H1 (cell line): ENCODE data around the gene CKAP4. TPM values are rescaled to one million over a fixed set of nuclear protein-coding genes. Genes with fewer than 3 reads are reported as not detected.

Source experiments
- CTCF ChIA-PET: fragments of 300-600 bp; sonication (Branson Sonifier 250); formaldehyde crosslinking; loops from one replicate; lab custom pipeline; 2021; ENCODE audit not compliant: partially characterized antibody; lab: Charles Lee
- POLR2A ChIA-PET: fragments of 300-600 bp; sonication (Branson Sonifier 250); formaldehyde crosslinking; loops from one replicate; lab custom pipeline; 2021; ENCODE audit warnings: inconsistent platforms; ENCODE audit not compliant: partially characterized antibody; lab: Charles Lee
- DNase-seq, 2 experiments: peaks; one replicate each; pipeline versions ENCODE4 v3.0.0 to v3.0.0-alpha.2; 2010 to 2022; ENCODE audit warnings: low spot score in 2 of 2, low read depth in 1 of 2, mixed read lengths in 1 of 2
- FAIRE-seq: peaks from 2 replicates; lab custom pipeline; 2011; peaks lifted over from hg19 to GRCh38; lab: Jason Lieb, UNC
- H2AFZ ChIP-seq: 2 replicates; pipeline ENCODE4 v1.8.1; 2012; ENCODE audit warnings: low read length, inconsistent platforms
- H2AK5ac ChIP-seq: 2 replicates; pipeline ENCODE4 v1.6.1; 2013; ENCODE audit warnings: low read depth, low read length
- H2BK120ac ChIP-seq: replicated peaks from 2 replicates; pipeline ENCODE3; 2013; ENCODE audit warnings: low read depth, low read length, inconsistent platforms
- H2BK12ac ChIP-seq: 2 replicates; pipeline ENCODE4 v1.6.1; 2013; ENCODE audit warnings: low read depth, low read length
- H2BK15ac ChIP-seq: 2 replicates; pipeline ENCODE4 v1.6.1; 2013; ENCODE audit warnings: low read length
- H2BK20ac ChIP-seq: 2 replicates; pipeline ENCODE4 v1.6.1; 2013; ENCODE audit warnings: low read length
- H2BK5ac ChIP-seq: 2 replicates; pipeline ENCODE4 v1.6.1; 2013; ENCODE audit warnings: low read depth, low read length
- H3K14ac ChIP-seq: 2 replicates; pipeline ENCODE4 v1.6.1; 2013; ENCODE audit warnings: inconsistent platforms; ENCODE audit not compliant: insufficient read length
- H3K18ac ChIP-seq: 2 replicates; pipeline ENCODE4 v1.6.1; 2013; ENCODE audit warnings: low read length; ENCODE audit errors: extremely low read depth
- H3K23ac ChIP-seq: 2 replicates; pipeline ENCODE4 v1.6.1; 2013; ENCODE audit warnings: inconsistent platforms; ENCODE audit not compliant: insufficient read length
- H3K23me2 ChIP-seq: 2 replicates; pipeline ENCODE4 v1.6.1; 2013; ENCODE audit warnings: low read depth, low read length
- H3K27ac ChIP-seq: 2 replicates; pipeline ENCODE4 v1.6.1; 2011; ENCODE audit warnings: low read depth, low read length, inconsistent platforms
- H3K27me3 ChIP-seq, 4 experiments: replicated peaks in 1 of 4; 1 replicate in 1 of 4; 2 replicates in 3 of 4; pipeline versions ENCODE4 v1.6.1 to v1.8.1; 2011 to 2013; ENCODE audit warnings: low read length in 3 of 4, mild to moderate bottlenecking in 3 of 4, inconsistent platforms in 2 of 4, mixed read lengths in 2 of 4, moderate library complexity in 1 of 4; ENCODE audit not compliant: control insufficient read depth in 3 of 4, insufficient read depth in 3 of 4; ENCODE audit errors: extremely low read depth in 1 of 4
- H3K36me3 ChIP-seq, 4 experiments: 2 replicates each; pipeline versions ENCODE4 v1.6.1 to v1.8.1; 2011 to 2013; ENCODE audit warnings: mild to moderate bottlenecking in 4 of 4, low read length in 3 of 4, moderate library complexity in 2 of 4, control low read depth in 1 of 4, inconsistent platforms in 1 of 4; ENCODE audit not compliant: insufficient read depth in 4 of 4, control insufficient read depth in 2 of 4
- H3K4ac ChIP-seq: replicated peaks from 2 replicates; pipeline ENCODE3; 2013; ENCODE audit warnings: low read length, low read depth, mixed read lengths, inconsistent platforms; ENCODE audit not compliant: insufficient read length
- H3K4me1 ChIP-seq, 4 experiments: replicated peaks in 1 of 4; 1 replicate in 1 of 4; 2 replicates in 3 of 4; pipeline versions ENCODE4 v1.6.1 to v1.8.1; 2011 to 2013; ENCODE audit warnings: low read length in 3 of 4, inconsistent platforms in 2 of 4, mixed read lengths in 1 of 4; ENCODE audit not compliant: insufficient read depth in 4 of 4, control insufficient read depth in 3 of 4
- H3K4me2 ChIP-seq, 2 experiments: 2 replicates each; pipeline versions ENCODE4 v1.6.1 to v1.8.1; 2011 to 2013; ENCODE audit warnings: low read depth in 2 of 2, low read length in 2 of 2, control low read depth in 1 of 2, inconsistent platforms in 1 of 2, mild to moderate bottlenecking in 1 of 2; ENCODE audit not compliant: insufficient read depth in 1 of 2
- H3K4me3 ChIP-seq, 4 experiments: fragments of 200-600, 300-600 bp in 1 of 4; sonication (generic), shearing (Covaris generic), sonication (Bioruptor Twin) in 1 of 4; 2 replicates each; pipeline versions ENCODE4 v1.5.1 to v1.8.1; 2011 to 2016; ENCODE audit warnings: low read length in 4 of 4, low read depth in 3 of 4, control low read depth in 2 of 4, inconsistent platforms in 2 of 4, mild to moderate bottlenecking in 2 of 4, mixed read lengths in 1 of 4, moderate library complexity in 1 of 4; ENCODE audit not compliant: insufficient read depth in 2 of 4; ENCODE audit errors: extremely low read depth in 1 of 4
- H3K56ac ChIP-seq: replicated peaks from 2 replicates; pipeline ENCODE3; 2013; ENCODE audit warnings: low read depth, mild to moderate bottlenecking, mixed read lengths, low read length, inconsistent platforms; ENCODE audit not compliant: insufficient read length
- H3K79me1 ChIP-seq: 2 replicates; pipeline ENCODE4 v1.6.1; 2013; ENCODE audit warnings: low read depth, low read length, control low read depth
- H3K79me2 ChIP-seq, 2 experiments: 2 replicates each; pipeline versions ENCODE4 v1.6.1 to v1.8.1; 2012 to 2013; ENCODE audit warnings: low read length in 2 of 2, mild to moderate bottlenecking in 2 of 2, inconsistent platforms in 1 of 2; ENCODE audit not compliant: insufficient read depth in 2 of 2, control insufficient read depth in 1 of 2
- H3K9ac ChIP-seq, 4 experiments: replicated peaks in 1 of 4; 1 replicate in 1 of 4; 2 replicates in 3 of 4; pipeline versions ENCODE4 v1.6.1 to v1.8.1; 2011 to 2013; ENCODE audit warnings: low read depth in 3 of 4, low read length in 3 of 4, control low read depth in 2 of 4, mild to moderate bottlenecking in 2 of 4, moderate library complexity in 2 of 4, inconsistent platforms in 1 of 4; ENCODE audit errors: extremely low read depth in 1 of 4
- H3K9me3 ChIP-seq, 2 experiments: 2 replicates each; pipeline versions ENCODE4 v1.6.1 to v1.8.1; 2012 to 2013; ENCODE audit warnings: mild to moderate bottlenecking in 2 of 2, moderate library complexity in 2 of 2, control low read depth in 1 of 2, inconsistent platforms in 1 of 2, low read depth in 1 of 2, low read length in 1 of 2, mixed read lengths in 1 of 2; ENCODE audit not compliant: insufficient read depth in 2 of 2
- H4K20me1 ChIP-seq, 2 experiments: replicated peaks in 1 of 2; 2 replicates each; pipeline versions ENCODE3 to v1.8.1; 2011 to 2013; ENCODE audit warnings: inconsistent platforms in 2 of 2, low read length in 2 of 2, mild to moderate bottlenecking in 1 of 2; ENCODE audit not compliant: insufficient read depth in 2 of 2, control insufficient read depth in 1 of 2
- H4K5ac ChIP-seq: 2 replicates; pipeline ENCODE4 v1.6.1; 2013; ENCODE audit warnings: low read length, low read depth, mixed read lengths, inconsistent platforms; ENCODE audit not compliant: insufficient read length
- H4K8ac ChIP-seq: 2 replicates; pipeline ENCODE4 v1.8.0; 2013; ENCODE audit warnings: mild to moderate bottlenecking, moderate library complexity, low read length, inconsistent platforms; ENCODE audit not compliant: insufficient read depth; ENCODE audit errors: extremely low read depth
- H4K91ac ChIP-seq: replicated peaks from 2 replicates; pipeline ENCODE3; 2013; ENCODE audit warnings: low read length, mixed read lengths, inconsistent platforms; ENCODE audit not compliant: insufficient read length
- ATF3 ChIP-seq: IDR thresholded peaks from 2 replicates; pipeline ENCODE4 v1.6.1; 2011; ENCODE audit warnings: low read depth, mild to moderate bottlenecking, low read length; ENCODE audit not compliant: insufficient read depth
- BCL11A ChIP-seq, 2 experiments: IDR thresholded peaks; one replicate each; pipeline ENCODE4 v1.6.1; 2011; ENCODE audit warnings: low read depth in 2 of 2, low read length in 2 of 2, mild to moderate bottlenecking in 2 of 2
- CBX8 ChIP-seq: fragments of 300-800, 300-1000 bp; sonication (generic); IDR thresholded peaks from 2 replicates; pipeline ENCODE4 v1.7.1; 2016; ENCODE audit warnings: low read depth, low read length, borderline replicate concordance
- CREB1 ChIP-seq: IDR thresholded peaks from 2 replicates; pipeline ENCODE4 v1.6.1; 2012; ENCODE audit warnings: inconsistent platforms
- FOSL1 ChIP-seq: IDR thresholded peaks from 2 replicates; pipeline ENCODE4 v1.6.1; 2011; ENCODE audit warnings: mild to moderate bottlenecking, low read depth, low read length, moderate library complexity; ENCODE audit not compliant: insufficient read depth
- TAF1 ChIP-seq: IDR thresholded peaks from 2 replicates; pipeline ENCODE4 v1.6.1; 2011; ENCODE audit warnings: mild to moderate bottlenecking, low read depth, low read length
- ZNF274 ChIP-seq: IDR thresholded peaks from 2 replicates; pipeline ENCODE4 v1.7.0; 2012; ENCODE audit warnings: low read length, borderline replicate concordance; ENCODE audit errors: extremely low read depth
- WGBS, 2 experiments: shearing (Covaris generic) in 1 of 2; methylation state at CpG; one replicate each; pipeline versions ENCODE4 v1.1.6 to v1.1.7; 2013 to 2015; ENCODE audit warnings: low lambda C conversion rate in 2 of 2, mixed read lengths in 2 of 2, inconsistent platforms in 1 of 2, low coverage in 1 of 2, missing lambda C conversion rate in 1 of 2; ENCODE audit not compliant: insufficient replicate concordance in 2 of 2, insufficient coverage in 1 of 2, insufficient read length in 1 of 2; ENCODE audit errors: extremely low coverage in 1 of 2, missing lambda C conversion rate in 1 of 2; 5-methylcytosine and 5-hydroxymethylcytosine counted together
- long read RNA-seq, 2 experiments: library from RNA in 1 of 2; library from capped mRNA in 1 of 2; stranded (forward); transcript quantifications; one replicate each; pipeline ENCODE4 v2.0.0, GENCODE V29; 2021; ENCODE audit warnings: inconsistent platforms in 1 of 2
- polyA minus RNA-seq, 3 experiments: library from RNA; depleted of rRNA, polyadenylated mRNA; stranded (reverse); fragments of >200 nt; gene quantifications; 1 replicate in 2 of 3; 2 replicates in 1 of 3; pipeline ENCODE4 v1.2.3, GENCODE V29; 2011
- polyA plus RNA-seq, 7 experiments: library from polyadenylated mRNA; depleted of rRNA in 3 of 7; stranded (reverse) in 5 of 7; unstranded in 2 of 7; fragments of >200 nt in 5 of 7; fragments of 200-250 nt in 2 of 7; gene quantifications; 1 replicate in 5 of 7; 2 replicates in 1 of 7; 4 replicates in 1 of 7; pipeline versions ENCODE4 v1.2.1 to v1.2.3, GENCODE V29; 2011 to 2013; ENCODE audit warnings: missing spikeins in 2 of 7, mixed read lengths in 2 of 7
- total RNA-seq: library from RNA; stranded (reverse); fragmentation: NEBNext Ultra II Directional; extraction: Animal tissue kit (Norgen Biotek cat#: 25700); gene quantifications from 2 replicates; pipeline ENCODE4 v1.2.1, GENCODE V29; 2021
- TF ChIP-seq, protein P1 (sequence below): IDR thresholded peaks from 2 replicates; pipeline ENCODE4 v1.6.1; 2012; ENCODE audit warnings: inconsistent platforms

The CKAP4 gene
- total RNA-seq (79.0 and 80.7 TPM in 2 replicates), polyA plus RNA-seq (2011; rRNA removed) (29.0 and 35.8 TPM in 2 replicates), polyA minus RNA-seq (2011; rRNA and poly(A)+ RNA removed) (21.5 and 30.7 TPM in 2 replicates)
- 40.0 TPM for polyA plus RNA-seq (2011; cell fraction: cytosol; rRNA removed)
- polyA plus RNA-seq (2011; cell fraction: nucleus; rRNA removed), result 48.8 TPM
- 54.3 to 68.0 TPM (median 62.2 TPM) in 4 replicates for polyA plus RNA-seq (2012, experiment 1 of 2)
- polyA plus RNA-seq (2012, experiment 2 of 2), result 71.1 TPM
- polyA plus RNA-seq (2013, experiment 1 of 2), result 129 TPM
- polyA plus RNA-seq (2013, experiment 2 of 2), result 128 TPM
- polyA minus RNA-seq (2011; cell fraction: cytosol; rRNA and poly(A)+ RNA removed), result 29.8 TPM
- polyA minus RNA-seq (2011; cell fraction: nucleus; rRNA and poly(A)+ RNA removed), result 20.0 TPM
- long read RNA-seq, experiment 1, transcript CKAP4-201 (2 exons, 3,093 nt), result major isoform, 13 of 120 reads
- long read RNA-seq, experiment 1, partial matches to known transcripts, result 0 of 120 reads
- long read RNA-seq, experiment 1, other reads (novel, unspliced or antisense), result 107 of 120 reads
- long read RNA-seq, experiment 2, partial matches to known transcripts, result 0 of 11 reads
- long read RNA-seq, experiment 2, other reads (novel, unspliced or antisense), result 11 of 11 reads

GRCh38 chr12:106247674-106248311 lies at the start of gene CKAP4:
Gene CKAP4, minus strand, starts transcription at chr12:106248020. Its CDS starts 169 bp downstream, at chr12:106247851.
- ChIA-PET POLR2A (interaction anchor here (0.8 to 2.5 kb wide), 7 partner anchors 10 to 119 kb away, joined by 3 to 12 read pairs (median 3); no protein-coding TSS in a partner anchor), CTCF (interaction anchor here (0.7 to 1.5 kb wide), 4 partner anchors 20 to 98 kb away, joined by 3 read pairs; no protein-coding TSS in a partner anchor)
- no peak within 1 kb of the TSS for H3K23ac ChIP-seq
- H2AK5ac ChIP-seq, result no peak within 1 kb of the TSS
- H2BK15ac ChIP-seq, result 0 out of 2 replicates have a peak within 1 kb of the TSS, but pooled peaks have one; percentile 84
- H4K8ac ChIP-seq, result peak within 1 kb of the TSS; percentile 77
- H3K79me2 ChIP-seq, result peaks cover 0 to 25% of the 10 kb centered on the region in 2 experiments; a peak in 2 of 4 replicates
- peaks cover 12% of the 10 kb centered on the region for H3K23me2 ChIP-seq
- peaks cover 0 to 2% (median 0%) of the 10 kb centered on the region in 4 experiments; a peak in 2 of 8 replicates for H3K36me3 ChIP-seq
- H3K9ac ChIP-seq, result peak within 1 kb of the TSS; percentile 45 to 90 (median 73); a peak in 6 of 7 replicates
- peak within 1 kb of the TSS; percentile 6 for H4K5ac ChIP-seq
- DNase-seq (peak in 1 of 2 experiments; percentile 78), FAIRE-seq (no peak)
- H3K4me1 ChIP-seq, result peaks cover 0 to 10% (median 3%) of the 10 kb centered on the region in 4 experiments; a peak in 4 of 7 replicates
- H4K91ac ChIP-seq, result no peak within 1 kb of the TSS
- H3K27ac ChIP-seq, result peak within 1 kb of the TSS; percentile 63; the same call in 1 of the 2 replicates
- H3K9me3 ChIP-seq, result no peaks in the 10 kb centered on the region
- peaks cover 5 to 11% of the 10 kb centered on the region in 2 experiments for H4K20me1 ChIP-seq
- WGBS, 2 experiments, result 0% methylated on average over 3 of the region's 102 CpGs; no CpG with 5 or more reads in 1 of the 2 experiments
- H3K4me2 ChIP-seq, result peak within 1 kb of the TSS; percentile 84 to 89
- peak within 1 kb of the TSS; percentile 84 for H3K4ac ChIP-seq
- H2BK5ac ChIP-seq, result peak within 1 kb of the TSS; percentile 45; the same call in 1 of the 2 replicates
- no peak within 1 kb of the TSS for H2BK12ac ChIP-seq
- peak within 1 kb of the TSS; percentile 56; the same call in 1 of the 2 replicates for H2AFZ ChIP-seq
- peak within 1 kb of the TSS; percentile 21 for H3K56ac ChIP-seq
- H3K4me3 ChIP-seq, result peak within 1 kb of the TSS; percentile 42 to 84 (median 72)
- no peak within 1 kb of the TSS for H3K14ac ChIP-seq
- H2BK20ac ChIP-seq, result no peak within 1 kb of the TSS
- peaks cover 8% of the 10 kb centered on the region; the same call in 1 of the 2 replicates for H3K79me1 ChIP-seq
- no peak within 1 kb of the TSS for H2BK120ac ChIP-seq
- H3K27me3 ChIP-seq, result no peaks in the 10 kb centered on the region
- peak within 1 kb of the TSS; percentile 75; the same call in 1 of the 2 replicates for H3K18ac ChIP-seq
- TF ChIP-seq BCL11A (IDR thresholded peaks at IDR 0.05; ENCODE audit: low read depth in 2 of 2, low read length in 2 of 2) (no peak), CREB1 (no peak), ZNF274 (no peak), FOSL1 (no peak), ATF3 (no peak), CBX8 (no peak), TAF1 (0 out of 2 replicates have a peak, but pooled peaks have one; percentile 50)
- TF ChIP-seq, protein P1, sequence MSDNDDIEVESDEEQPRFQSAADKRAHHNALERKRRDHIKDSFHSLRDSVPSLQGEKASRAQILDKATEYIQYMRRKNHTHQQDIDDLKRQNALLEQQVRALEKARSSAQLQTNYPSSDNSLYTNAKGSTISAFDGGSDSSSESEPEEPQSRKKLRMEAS, result peak; percentile 79
